PC-9 (cell line): ENCODE data around the gene BHLHE41. TPM values are rescaled to one million over a fixed set of nuclear protein-coding genes. Genes with fewer than 3 reads are reported as not detected.

Source experiments
- BruUV-seq: library from RNA; stranded (reverse); fragments of 400-500 nt; replicated peaks from 2 replicates; lab custom pipeline; 2021; lab: Mats Ljungman, UMichigan
- CTCF ChIA-PET: fragments of 300-600 bp; sonication (Branson Sonifier 250); formaldehyde crosslinking; loops from one replicate; lab custom pipeline; 2022; ENCODE audit warnings: antibody characterized with exemption; lab: Charles Lee
- POLR2A ChIA-PET: fragments of 300-600 bp; sonication (Branson Sonifier 250); formaldehyde crosslinking; loops from one replicate; lab custom pipeline; 2022; ENCODE audit warnings: antibody characterized with exemption; ENCODE audit not compliant: unreplicated experiment; lab: Charles Lee
- DNase-seq, 2 experiments: peaks; one replicate each; pipeline versions ENCODE4 v3.0.0 to v3.0.0-alpha.2; 2015 to 2022; ENCODE audit warnings: mixed read lengths in 1 of 2
- H2AFZ ChIP-seq: fragments of 200-600 bp; sonication (generic); 2 replicates; pipeline ENCODE4 v1.8.1; 2017; ENCODE audit warnings: antibody characterized with exemption
- H3F3A ChIP-seq: fragments of 200-600 bp; sonication (generic); 2 replicates; pipeline ENCODE4 v1.8.1; 2017; ENCODE audit warnings: antibody characterized with exemption, mild to moderate bottlenecking, low read depth; ENCODE audit not compliant: insufficient read depth
- H3K27ac ChIP-seq: fragments of 200-600 bp; sonication (generic); 2 replicates; pipeline ENCODE4 v1.6.1; 2016; ENCODE audit warnings: mixed run types
- H3K27me3 ChIP-seq: fragments of 200-600 bp; sonication (generic); 2 replicates; pipeline ENCODE4 v1.6.1; 2016; ENCODE audit warnings: low read depth, mixed run types; ENCODE audit not compliant: insufficient read depth
- H3K36me3 ChIP-seq: fragments of 200-600 bp; sonication (generic); 2 replicates; pipeline ENCODE4 v1.6.1; 2016; ENCODE audit warnings: low read depth, mixed run types
- H3K4me1 ChIP-seq: fragments of 200-600 bp; sonication (generic); replicated peaks from 2 replicates; pipeline ENCODE4 v1.6.1; 2016; ENCODE audit warnings: mixed run types; ENCODE audit not compliant: insufficient read depth
- H3K4me2 ChIP-seq: fragments of 200-600 bp; sonication (generic); 2 replicates; pipeline ENCODE4 v1.6.1; 2017; ENCODE audit warnings: mixed run types
- H3K4me3 ChIP-seq: fragments of 200-600 bp; sonication (generic); 2 replicates; pipeline ENCODE4 v1.6.1; 2016; ENCODE audit warnings: mixed run types
- H3K79me2 ChIP-seq: fragments of 200-600 bp; sonication (generic); 2 replicates; pipeline ENCODE4 v1.6.1; 2017; ENCODE audit warnings: low read depth, mixed run types
- H3K9me2 ChIP-seq: fragments of 200-600 bp; sonication (generic); 2 replicates; pipeline ENCODE4 v1.8.1; 2017; ENCODE audit warnings: mild to moderate bottlenecking; ENCODE audit not compliant: insufficient read depth
- H3K9me3 ChIP-seq: fragments of 200-600 bp; sonication (generic); 2 replicates; pipeline ENCODE4 v1.8.1; 2016; ENCODE audit warnings: low read depth; ENCODE audit not compliant: insufficient read depth
- H4K20me1 ChIP-seq: fragments of 200-600 bp; sonication (generic); 2 replicates; pipeline ENCODE4 v1.8.1; 2017; ENCODE audit not compliant: insufficient read depth
- EZH2 ChIP-seq: fragments of 200-600 bp; sonication (generic); IDR thresholded peaks from 2 replicates; pipeline ENCODE4 v1.8.0; 2017; ENCODE audit warnings: antibody characterized with exemption, low read depth
- intact Hi-C: fragments of 100-400 bp; cut with micrococcal nuclease; formaldehyde crosslinking; loops from one replicate; pipeline ENCODE4 v1.10.0; 2022; ENCODE audit not compliant: unreplicated experiment
- total RNA-seq: library from RNA; stranded (reverse); gene quantifications from 2 replicates; pipeline ENCODE4 v1.2.3, GENCODE V29; 2021
- TF ChIP-seq, protein P1 (sequence below): fragments of 200-600 bp; sonication (generic); conservative IDR thresholded peaks from 2 replicates; pipeline ENCODE4 v1.6.1; 2017; ENCODE audit warnings: mixed run types, antibody characterized with exemption, mild to moderate bottlenecking, moderate library complexity

Gene BHLHE41
- total RNA-seq, 1 experiment from 2014 or later: 57.1 TPM

DNA sequence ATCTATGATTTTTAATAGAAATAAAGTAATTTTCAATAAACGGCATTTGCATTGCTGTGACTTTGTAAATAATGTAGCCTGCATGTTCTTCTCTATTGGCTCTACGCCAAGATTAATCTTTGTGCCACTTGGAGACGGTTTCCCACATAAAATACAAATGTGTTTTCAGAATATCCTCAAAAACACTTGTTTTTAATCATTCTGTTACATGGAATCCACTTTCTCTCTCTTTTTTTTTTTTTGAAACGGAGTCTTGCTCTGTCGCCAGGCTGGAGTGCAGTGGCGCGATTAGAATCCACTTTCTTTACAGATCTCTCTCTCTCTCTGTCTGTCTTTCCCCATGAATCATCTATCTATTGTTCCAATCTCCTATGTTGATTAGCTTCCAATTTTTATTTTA lies 47.7 kb upstream of the BHLHE41 start:
- no TSS peak for BruUV-seq
- no peaks in the 10 kb centered on the region for H3K79me2 ChIP-seq
- H2AFZ ChIP-seq: no peak overlapping the region
- H3K4me1 ChIP-seq: no peaks in the 10 kb centered on the region
- ChIA-PET CTCF (no interaction called here), POLR2A (interaction anchor here (0.6 kb wide), 1 partner anchor 45 kb away, joined by 3 read pairs; no protein-coding TSS in a partner anchor)
- no peaks in the 10 kb centered on the region for H3K9me3 ChIP-seq
- no peaks in the 10 kb centered on the region for H4K20me1 ChIP-seq
- H3K9me2 ChIP-seq: 0 out of 2 replicates have a peak, but pooled peaks cover 3% of the 10 kb centered on the region
- no peak for TF ChIP-seq EZH2
- TF ChIP-seq, protein P1, sequence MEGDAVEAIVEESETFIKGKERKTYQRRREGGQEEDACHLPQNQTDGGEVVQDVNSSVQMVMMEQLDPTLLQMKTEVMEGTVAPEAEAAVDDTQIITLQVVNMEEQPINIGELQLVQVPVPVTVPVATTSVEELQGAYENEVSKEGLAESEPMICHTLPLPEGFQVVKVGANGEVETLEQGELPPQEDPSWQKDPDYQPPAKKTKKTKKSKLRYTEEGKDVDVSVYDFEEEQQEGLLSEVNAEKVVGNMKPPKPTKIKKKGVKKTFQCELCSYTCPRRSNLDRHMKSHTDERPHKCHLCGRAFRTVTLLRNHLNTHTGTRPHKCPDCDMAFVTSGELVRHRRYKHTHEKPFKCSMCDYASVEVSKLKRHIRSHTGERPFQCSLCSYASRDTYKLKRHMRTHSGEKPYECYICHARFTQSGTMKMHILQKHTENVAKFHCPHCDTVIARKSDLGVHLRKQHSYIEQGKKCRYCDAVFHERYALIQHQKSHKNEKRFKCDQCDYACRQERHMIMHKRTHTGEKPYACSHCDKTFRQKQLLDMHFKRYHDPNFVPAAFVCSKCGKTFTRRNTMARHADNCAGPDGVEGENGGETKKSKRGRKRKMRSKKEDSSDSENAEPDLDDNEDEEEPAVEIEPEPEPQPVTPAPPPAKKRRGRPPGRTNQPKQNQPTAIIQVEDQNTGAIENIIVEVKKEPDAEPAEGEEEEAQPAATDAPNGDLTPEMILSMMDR: no peak
- no peaks in the 10 kb centered on the region for H3K27me3 ChIP-seq
- no peak overlapping the region for H3K4me2 ChIP-seq
- H3K27ac ChIP-seq: no peak overlapping the region
- DNase-seq: no peak
- intact Hi-C loops: no loop called here
- H3F3A ChIP-seq: no peaks in the 10 kb centered on the region
- no peaks in the 10 kb centered on the region for H3K36me3 ChIP-seq
- H3K4me3 ChIP-seq: no peak overlapping the region

DNA sequence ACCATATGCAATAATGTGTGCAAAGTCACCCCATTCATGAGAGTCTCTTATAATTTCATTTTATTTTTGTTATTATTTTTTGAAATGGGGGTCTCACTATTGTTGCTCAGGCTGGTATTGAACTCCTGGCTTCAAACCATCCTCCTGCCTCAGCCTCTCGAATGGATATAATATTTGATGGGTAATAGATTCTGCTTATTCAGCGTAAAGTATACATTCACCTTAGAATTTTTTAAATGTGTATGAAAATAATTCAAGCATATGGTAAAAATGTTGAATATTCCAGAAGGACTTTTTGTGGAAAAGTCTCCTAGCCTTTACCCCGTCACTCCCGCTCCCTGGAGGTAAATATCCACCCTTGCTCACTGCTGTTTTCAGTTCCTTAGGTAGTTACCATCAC lies 47.2 kb upstream of the BHLHE41 start:
- H3K79me2 ChIP-seq: no peaks in the 10 kb centered on the region
- H3K4me3 ChIP-seq: no peak overlapping the region
- no peaks in the 10 kb centered on the region for H3F3A ChIP-seq
- DNase-seq: no peak
- BruUV-seq: no TSS peak
- intact Hi-C loops: no loop called here
- H3K27me3 ChIP-seq: no peaks in the 10 kb centered on the region
- H3K9me3 ChIP-seq: no peaks in the 10 kb centered on the region
- 0 out of 2 replicates have a peak, but pooled peaks cover 3% of the 10 kb centered on the region for H3K9me2 ChIP-seq
- no peak overlapping the region for H3K4me2 ChIP-seq
- H4K20me1 ChIP-seq: no peaks in the 10 kb centered on the region
- no peaks in the 10 kb centered on the region for H3K4me1 ChIP-seq
- no peak for TF ChIP-seq EZH2
- TF ChIP-seq, protein P1: no peak
- no peaks in the 10 kb centered on the region for H3K36me3 ChIP-seq
- no peak overlapping the region for H2AFZ ChIP-seq
- POLR2A ChIA-PET: interaction anchor here (0.7 kb wide), 1 partner anchor 52 kb away, joined by 3 read pairs; no protein-coding TSS in a partner anchor
- no peak overlapping the region for H3K27ac ChIP-seq
- CTCF ChIA-PET: no interaction called here

- ChIA-PET POLR2A (no interaction called here), CTCF (no interaction called here)
- Histone ChIP-seq H3F3A (no peaks in the 10 kb centered on the region), H3K36me3 (no peaks in the 10 kb centered on the region), H3K79me2 (no peaks in the 10 kb centered on the region), H4K20me1 (no peaks in the 10 kb centered on the region), H3K9me3 (no peaks in the 10 kb centered on the region), H3K4me3 (no peak overlapping the region), H3K4me2 (no peak overlapping the region), H3K9me2 (0 out of 2 replicates have a peak, but pooled peaks cover 3% of the 10 kb centered on the region), H3K27me3 (no peaks in the 10 kb centered on the region), H2AFZ (no peak overlapping the region), H3K27ac (no peak overlapping the region), H3K4me1 (no peaks in the 10 kb centered on the region)
- peak in 1 of 2 experiments; percentile 38 for DNase-seq
- intact Hi-C loops: no loop called here
- BruUV-seq: no TSS peak
- TF ChIP-seq EZH2: no peak
- TF ChIP-seq, protein P1: no peak
These were observed 39.3 kb upstream of the BHLHE41 start for GRCh38 chr12:26164118-26164517.
